ENCODE measurements around the gene ZCCHC4.

DNA sequence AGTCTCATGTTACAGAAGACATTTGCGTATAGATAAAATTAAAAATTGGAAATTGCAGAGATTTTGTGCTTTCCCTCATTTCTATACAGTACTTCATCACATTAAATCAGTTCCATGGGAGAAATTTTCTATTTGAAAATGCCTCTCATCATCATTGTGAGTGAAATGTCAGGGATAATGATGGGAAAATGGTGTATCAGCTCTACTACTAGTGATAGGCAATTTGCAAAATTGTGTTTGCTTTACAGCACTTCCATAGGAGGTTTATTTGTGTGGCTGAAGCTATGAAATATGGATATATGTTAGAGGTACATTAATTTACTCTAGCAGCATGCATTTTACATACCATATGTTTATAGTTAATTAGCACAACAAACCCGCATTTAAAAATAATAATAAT is 43.5 kb downstream of the ZCCHC4 start:
- TF ChIP-seq EP300 (IDR thresholded peaks at IDR 0.05): no peak
- no peak for TF ChIP-seq POLR2A (IDR thresholded peaks at IDR 0.05)
- no peak for TF ChIP-seq POLR2AphosphoS5 (IDR thresholded peaks at IDR 0.05)

Measured in stomach (tissue), 4 donors.